Embryonic facial prominence (tissue), 1 donor: ENCODE results near the gene HMGCR.

ENCODE experiments used
- DNase-seq: peaks from one replicate; pipeline ENCODE4 v3.0.0-alpha.2; 2016; ENCODE audit errors: extremely low spot score

The HMGCR gene

DNA sequence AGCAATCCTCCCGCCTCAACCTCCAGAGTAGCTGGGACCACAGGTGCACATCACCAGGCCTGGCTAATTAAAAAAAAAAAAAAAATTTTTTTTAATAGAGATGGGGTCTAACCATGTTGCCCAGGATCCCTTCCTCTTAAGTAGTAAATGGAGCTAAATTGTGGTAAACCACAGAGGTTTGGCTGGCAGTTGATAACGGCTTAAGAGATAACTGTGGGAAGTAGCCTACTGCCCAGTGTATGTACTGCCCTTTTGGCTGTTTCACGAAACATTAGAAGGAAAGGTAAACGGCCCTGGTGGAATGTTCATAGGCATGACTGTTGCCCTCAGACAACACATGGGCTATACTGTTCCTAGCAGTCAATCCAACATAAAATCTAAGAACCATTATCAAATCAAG lies 44.4 kb downstream of the HMGCR start:
- no peak for DNase-seq

DNA sequence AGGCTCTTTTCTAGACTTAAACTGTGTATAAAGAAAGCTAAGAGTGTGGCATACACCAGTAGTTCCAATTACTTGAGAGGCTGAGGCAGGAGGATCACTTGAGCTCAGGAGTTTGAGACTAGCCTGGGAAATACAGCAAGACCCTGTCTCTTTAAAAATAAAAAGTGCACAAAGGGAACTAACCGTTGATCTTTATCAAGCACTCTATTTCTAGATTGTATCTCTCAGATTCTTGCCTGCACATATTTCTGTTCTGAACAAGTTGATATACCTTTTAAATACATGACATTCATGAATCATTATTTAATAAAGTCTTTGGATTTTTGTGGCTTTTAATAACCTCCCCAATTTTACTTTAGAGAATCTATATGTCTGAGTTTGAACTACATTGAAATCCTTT lies 47.2 kb downstream of the HMGCR start:
- DNase-seq, result no peak

DNA sequence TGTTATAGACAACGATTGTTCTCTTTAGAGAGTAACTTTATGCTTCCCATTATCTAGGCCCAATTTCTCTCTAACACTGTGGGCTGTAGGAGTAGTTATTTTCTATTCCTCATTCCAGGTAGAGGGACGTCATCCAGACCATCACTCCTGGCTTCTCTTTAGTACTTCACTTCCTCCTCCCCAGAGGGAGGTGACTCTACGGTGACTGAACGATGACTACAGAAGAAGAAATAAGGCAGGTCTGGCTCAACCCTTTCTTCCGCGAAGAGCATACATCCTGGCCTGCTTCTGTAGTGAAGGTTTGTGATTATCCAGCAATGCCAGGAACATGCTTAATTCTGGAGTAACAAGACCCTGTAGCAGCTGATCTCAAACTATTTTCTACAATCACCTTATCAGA lies 50.8 kb downstream of the HMGCR start:
- DNase-seq, result no peak

DNA sequence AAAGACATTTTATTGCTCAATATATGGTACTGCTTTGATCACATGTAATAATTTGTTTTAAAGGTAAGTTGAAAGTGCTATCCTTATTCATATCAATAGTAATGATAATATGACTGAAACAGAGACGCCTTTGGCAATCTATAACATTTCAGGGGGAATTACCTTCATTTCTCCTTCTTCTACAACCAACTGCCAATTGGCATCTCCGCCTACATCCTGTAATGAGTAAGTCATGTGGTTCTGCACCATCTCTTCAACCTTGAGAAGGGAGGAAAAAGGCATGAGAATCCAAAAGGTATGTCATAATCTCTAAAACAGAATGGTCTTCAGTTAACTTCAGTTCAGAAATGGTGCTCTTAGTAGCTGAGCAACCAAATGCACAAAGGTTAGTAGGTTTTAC lies 52.4 kb downstream of the HMGCR start:
- DNase-seq, result no peak

DNA sequence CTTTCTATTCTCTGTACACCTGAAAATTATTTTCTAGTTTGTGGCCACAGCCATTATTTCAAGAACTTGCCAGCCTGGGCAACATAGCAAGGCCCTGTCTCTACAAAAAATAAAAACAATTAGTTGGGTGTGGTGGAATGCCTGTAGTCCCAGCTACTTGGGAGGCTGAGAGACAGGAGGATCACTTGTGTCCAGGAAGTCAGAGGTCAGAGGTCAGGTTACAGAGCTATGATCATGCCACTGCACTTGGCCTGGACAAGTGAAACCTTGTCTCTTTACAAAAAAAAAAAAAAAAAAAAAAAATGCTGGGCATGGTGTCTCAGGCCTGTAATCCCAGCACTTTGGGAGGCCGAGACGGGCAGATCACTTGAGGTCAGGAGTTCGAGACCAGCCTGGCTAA lies 58.3 kb downstream of the HMGCR start:
- DNase-seq, result no peak

DNA sequence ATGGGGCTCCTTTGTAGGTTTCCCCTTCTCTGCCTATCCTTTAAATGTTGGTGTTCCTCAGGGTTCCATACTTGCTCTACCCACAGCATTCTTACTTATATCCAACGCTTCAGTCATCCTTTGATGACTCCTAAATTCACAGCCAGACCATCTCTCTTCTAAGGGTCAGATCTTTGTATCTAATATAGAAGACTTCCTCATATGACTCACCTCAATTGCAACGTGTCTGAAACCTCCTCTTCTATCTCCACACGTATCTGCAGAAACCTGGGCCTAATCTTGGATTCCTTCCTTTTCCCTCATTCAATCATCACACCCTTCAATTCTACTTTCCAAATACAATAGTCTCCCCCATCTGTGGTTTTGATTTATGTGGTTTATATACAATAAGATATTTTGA lies 68.3 kb downstream of the HMGCR start:
- no peak for DNase-seq
